ENCODE measurements around the gene LRRC58. TPM values are rescaled to one million over a fixed set of nuclear protein-coding genes. Genes with fewer than 3 reads are reported as not detected.

LRRC58 gene
- total RNA-seq, 1 experiment from 2014 or later: 34.8 TPM

DNA sequence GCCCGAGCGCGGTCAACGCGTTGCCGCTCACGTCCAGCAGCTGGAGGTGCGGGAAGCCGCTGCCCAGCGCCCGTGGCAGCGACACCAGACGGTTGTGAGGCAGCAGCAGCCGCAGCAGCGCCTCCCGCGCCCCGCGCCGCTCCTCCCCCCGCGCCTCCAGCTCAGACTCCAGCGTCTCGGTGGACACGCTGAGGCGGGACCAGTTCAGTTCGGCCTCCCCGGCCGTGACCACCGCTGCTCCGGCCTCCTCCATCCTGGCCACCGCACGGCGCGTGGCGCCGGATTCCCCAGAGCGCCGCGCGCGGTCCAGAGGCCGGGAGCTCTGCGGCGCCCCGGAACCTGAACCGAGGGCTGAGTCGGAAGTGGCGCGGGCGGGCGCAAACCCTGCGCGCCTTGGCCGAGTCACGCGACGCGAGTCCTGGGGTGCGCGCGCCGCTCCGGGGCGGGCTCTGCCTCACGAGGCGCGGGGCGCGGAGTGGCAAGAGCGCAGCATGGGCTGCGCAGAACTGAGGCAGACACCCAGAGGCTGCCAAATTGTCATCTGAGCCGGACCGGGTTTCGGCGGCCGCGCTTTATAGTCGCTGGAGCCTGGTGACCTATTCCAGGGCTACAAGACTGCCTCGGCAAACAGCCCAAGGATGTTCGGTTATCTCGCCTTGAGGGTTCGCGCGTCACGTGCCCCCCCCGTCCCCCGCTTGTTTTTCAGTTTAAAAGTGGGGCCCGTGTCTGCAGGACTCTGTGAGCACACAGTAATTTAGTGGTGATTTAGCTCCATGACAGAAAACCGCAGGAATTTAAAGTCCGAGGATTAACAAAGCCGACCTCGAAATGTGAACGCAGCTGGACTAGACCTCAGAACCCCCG lies at the start of gene LRRC58 (continued):
- TF ChIP-seq, protein P1, sequence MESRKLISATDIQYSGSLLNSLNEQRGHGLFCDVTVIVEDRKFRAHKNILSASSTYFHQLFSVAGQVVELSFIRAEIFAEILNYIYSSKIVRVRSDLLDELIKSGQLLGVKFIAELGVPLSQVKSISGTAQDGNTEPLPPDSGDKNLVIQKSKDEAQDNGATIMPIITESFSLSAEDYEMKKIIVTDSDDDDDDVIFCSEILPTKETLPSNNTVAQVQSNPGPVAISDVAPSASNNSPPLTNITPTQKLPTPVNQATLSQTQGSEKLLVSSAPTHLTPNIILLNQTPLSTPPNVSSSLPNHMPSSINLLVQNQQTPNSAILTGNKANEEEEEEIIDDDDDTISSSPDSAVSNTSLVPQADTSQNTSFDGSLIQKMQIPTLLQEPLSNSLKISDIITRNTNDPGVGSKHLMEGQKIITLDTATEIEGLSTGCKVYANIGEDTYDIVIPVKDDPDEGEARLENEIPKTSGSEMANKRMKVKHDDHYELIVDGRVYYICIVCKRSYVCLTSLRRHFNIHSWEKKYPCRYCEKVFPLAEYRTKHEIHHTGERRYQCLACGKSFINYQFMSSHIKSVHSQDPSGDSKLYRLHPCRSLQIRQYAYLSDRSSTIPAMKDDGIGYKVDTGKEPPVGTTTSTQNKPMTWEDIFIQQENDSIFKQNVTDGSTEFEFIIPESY (IDR thresholded peaks at IDR 0.05; ENCODE audit: extremely low read depth, insufficient replicate concordance, low read length): peak; percentile 51
- TF ChIP-seq ZFX (IDR thresholded peaks at IDR 0.05) (peak; percentile 95), SIN3A (IDR thresholded peaks at IDR 0.05; ENCODE audit: low read depth) (no peak), SRF (IDR thresholded peaks at IDR 0.05; ENCODE audit: low read depth) (no peak; the same call in 1 of the 2 replicates), YY1 (IDR thresholded peaks at IDR 0.05; ENCODE audit: extremely low read depth, insufficient replicate concordance, low read depth, low read length) (peak; percentile 60), SP1 (IDR thresholded peaks at IDR 0.05; ENCODE audit: low read depth) (no peak), FOSL1 (IDR thresholded peaks at IDR 0.05; ENCODE audit: low read depth) (no peak), POLR2A (IDR thresholded peaks at IDR 0.05; ENCODE audit: borderline replicate concordance, extremely low read depth, insufficient read depth, insufficient read length) (peak; percentile 84)

DNA sequence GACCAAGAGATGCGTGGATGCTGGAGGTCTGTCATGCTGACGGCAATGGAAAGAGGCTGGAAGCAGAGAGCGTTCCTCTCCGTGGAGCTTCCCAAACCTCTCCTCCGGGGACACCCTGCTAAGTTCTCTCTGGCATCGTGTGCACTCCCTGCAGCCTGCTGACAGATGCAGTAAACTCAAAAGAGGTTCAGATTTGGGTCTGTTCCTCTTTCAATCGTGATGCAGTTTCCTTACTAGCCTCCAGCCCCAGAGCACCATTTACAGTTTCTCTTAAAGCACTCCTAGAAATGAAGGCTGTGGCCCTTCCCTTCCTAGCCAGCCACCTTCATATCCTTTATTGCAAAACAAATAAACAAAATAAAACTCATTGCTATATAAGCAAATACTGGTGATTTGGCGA lies 47.3 kb upstream of the LRRC58 start:
- intact Hi-C loops (cut with micrococcal nuclease): no loop called here
- Histone ChIP-seq H3K9me3 (ENCODE audit: control insufficient read depth in 1 of 2, insufficient read depth in 1 of 2, low read depth in 1 of 2, low read length in 2 of 2) (no peaks in the 10 kb centered on the region), H3K9ac (ENCODE audit: low read length) (no peak overlapping the region), H4K20me1 (ENCODE audit: insufficient read depth) (no peaks in the 10 kb centered on the region), H3K27ac (ENCODE audit: low read depth, low read length) (no peak overlapping the region), H3K79me2 (ENCODE audit: insufficient read depth, low read length) (no peaks in the 10 kb centered on the region), H2AFZ (ENCODE audit: low read depth, low read length, poor library complexity, severe bottlenecking) (no peak overlapping the region), H3K36me3 (ENCODE audit: control insufficient read depth in 1 of 2, insufficient read depth in 2 of 2, low read length in 2 of 2) (no peaks in the 10 kb centered on the region), H3K4me3 (replicated peaks in 1 of 2; ENCODE audit: low read depth in 1 of 2, low read length in 2 of 2) (no peak overlapping the region), H3K9me2 (ENCODE audit: insufficient read depth) (no peaks in the 10 kb centered on the region), H3K27me3 (ENCODE audit: insufficient read depth, low read length) (no peaks in the 10 kb centered on the region), H3K4me1 (ENCODE audit: control insufficient read depth in 1 of 2, insufficient read depth in 2 of 2, low read length in 2 of 2) (no peaks in the 10 kb centered on the region), H3K4me2 (ENCODE audit: low read length) (no peak overlapping the region)
- ChIA-PET POLR2A (no interaction called here), CTCF (interaction anchor here (1.5 kb wide), 1 partner anchor 21 kb away, joined by 5 read pairs; no protein-coding TSS in a partner anchor), RAD21 (ENCODE audit: low non-redundant PET in 1 of 2, low total read pairs in 2 of 2, uncharacterized antibody in 2 of 2, unreplicated experiment in 2 of 2) (no interaction called here)
- no peak for DNase-seq (ENCODE audit: low read depth, low spot score)
- no peak for TF ChIP-seq POLR2A (IDR thresholded peaks at IDR 0.05; ENCODE audit: borderline replicate concordance, extremely low read depth, insufficient read depth, insufficient read length)
- no peak for TF ChIP-seq EZH2 (IDR thresholded peaks at IDR 0.05)
- no peak for TF ChIP-seq SP1 (IDR thresholded peaks at IDR 0.05; ENCODE audit: low read depth)
- TF ChIP-seq MAX (IDR thresholded peaks at IDR 0.05): no peak
- no peak for TF ChIP-seq SIN3A (IDR thresholded peaks at IDR 0.05; ENCODE audit: low read depth)
- TF ChIP-seq CBX3 (IDR thresholded peaks at IDR 0.05; ENCODE audit: low read depth): no peak
- TF ChIP-seq ZNF274 (IDR thresholded peaks at IDR 0.05; ENCODE audit: low read depth, low read length): no peak
- no peak for TF ChIP-seq SRF (IDR thresholded peaks at IDR 0.05; ENCODE audit: low read depth)
- TF ChIP-seq TCF7L2 (IDR thresholded peaks at IDR 0.05; ENCODE audit: borderline replicate concordance, extremely low read depth, insufficient read depth, insufficient read length): no peak
- TF ChIP-seq JUND (IDR thresholded peaks at IDR 0.05): no peak
- TF ChIP-seq ELF1 (IDR thresholded peaks at IDR 0.05; ENCODE audit: borderline replicate concordance, low read depth): no peak
- TF ChIP-seq ZFX (IDR thresholded peaks at IDR 0.05): no peak
- TF ChIP-seq EGR1 (IDR thresholded peaks at IDR 0.05; ENCODE audit: low read depth): no peak
- no peak for TF ChIP-seq FOSL1 (IDR thresholded peaks at IDR 0.05; ENCODE audit: low read depth)
- TF ChIP-seq POLR2AphosphoS5 (IDR thresholded peaks at IDR 0.05; ENCODE audit: low read depth, low read length): no peak
- no peak for ATAC-seq
- no TSS peak for BruUV-seq (replicated peaks)

Data from HCT116 (cell line).